GM21381 (cell line): ENCODE results near the gene FAM3C.

ENCODE experiments used
- ATAC-seq: cut with Tn5 transposase; IDR thresholded peaks from one replicate; pipeline ENCODE4 v1.9.1; 2021; ENCODE audit warnings: mild to moderate bottlenecking, moderate library complexity; ENCODE audit not compliant: unreplicated experiment

FAM3C gene

DNA sequence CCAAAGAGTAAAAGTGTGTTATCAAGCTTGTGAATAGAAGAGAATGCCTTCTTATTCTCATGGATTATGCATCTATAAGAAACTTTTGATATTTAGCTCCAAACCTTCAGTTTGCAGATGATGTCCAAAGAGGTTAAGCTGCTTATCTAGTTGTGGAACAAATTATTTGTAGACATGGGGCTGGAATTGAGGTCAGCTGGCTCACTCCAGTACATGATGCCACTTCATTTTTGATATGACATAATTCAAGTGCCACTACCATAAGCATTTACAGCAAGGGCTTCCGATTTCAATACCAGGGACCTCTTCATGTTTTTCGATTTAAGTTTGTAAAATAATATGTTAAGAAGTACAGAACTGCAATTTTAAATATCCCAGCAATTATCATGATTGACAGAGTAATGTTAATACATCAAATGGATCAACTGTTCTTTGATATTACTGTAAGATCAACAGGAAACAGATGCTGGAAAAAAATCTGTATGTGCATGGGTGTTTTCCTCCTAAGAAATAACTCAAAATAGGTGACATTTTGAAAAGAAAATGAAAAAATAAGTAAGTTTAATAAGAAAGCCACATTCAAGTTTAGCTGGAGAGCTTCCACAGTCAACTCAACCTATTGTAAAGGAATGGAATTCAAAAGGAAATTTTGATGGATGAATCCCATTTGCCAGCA lies 12.7 kb downstream of the FAM3C start:
- ATAC-seq: no peak

DNA sequence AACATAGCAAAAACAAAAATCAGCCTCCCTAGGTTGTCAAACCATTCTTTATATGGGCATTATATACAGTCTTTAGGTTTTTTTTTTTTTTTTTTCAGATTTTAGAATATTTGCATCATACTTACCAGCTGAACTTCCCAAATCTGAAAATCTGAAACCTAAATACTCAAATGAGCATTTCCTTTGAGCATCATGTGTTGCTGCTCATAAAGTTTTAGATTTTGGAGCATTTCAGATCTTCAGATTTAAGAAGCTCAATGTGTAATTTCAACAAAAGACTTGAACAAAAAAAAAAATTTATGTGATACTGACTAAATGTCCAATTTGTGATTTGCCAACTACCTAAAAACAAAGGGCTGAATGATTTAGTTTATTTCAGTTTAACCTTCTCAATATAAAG lies 13.6 kb downstream of the FAM3C start:
- ATAC-seq: no peak

DNA sequence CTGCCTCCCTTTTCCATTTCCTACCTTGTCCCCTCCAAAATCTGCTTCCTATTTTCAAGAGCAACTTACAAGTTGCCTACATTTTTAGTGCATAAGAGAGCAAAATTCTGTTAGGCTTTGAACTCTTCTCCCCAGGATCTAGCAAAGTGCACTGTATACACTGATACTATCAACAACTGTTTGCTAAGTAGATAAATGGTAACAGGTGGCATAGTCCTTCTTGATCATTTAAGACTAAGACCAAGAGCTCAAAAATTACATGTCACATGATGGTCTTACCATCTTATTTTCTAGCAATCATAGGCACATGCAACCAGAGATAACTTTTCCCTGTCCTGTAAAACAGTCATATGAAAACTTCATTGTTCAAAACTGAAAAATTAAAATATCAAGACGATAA lies 16.2 kb downstream of the FAM3C start:
- ATAC-seq: no peak

DNA sequence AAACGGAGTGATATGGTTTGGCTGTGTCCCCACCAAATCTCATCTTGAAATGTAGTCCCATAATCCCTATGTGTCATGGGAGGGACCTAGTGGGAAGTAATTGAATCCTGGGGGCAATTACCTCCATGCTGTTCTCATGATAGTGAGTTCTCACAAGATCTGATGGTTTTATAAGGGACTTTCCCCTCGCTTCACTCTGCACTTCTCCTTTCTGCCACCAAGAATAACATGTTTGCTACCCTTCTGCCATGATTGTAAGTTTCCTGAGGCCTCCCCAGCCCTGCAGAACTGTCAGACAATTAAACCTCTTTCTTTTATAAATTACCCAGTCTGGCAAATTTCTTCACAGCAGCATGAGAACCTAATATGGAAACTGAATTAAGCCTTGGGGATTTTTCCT lies 19.1 kb downstream of the FAM3C start:
- no peak for ATAC-seq

DNA sequence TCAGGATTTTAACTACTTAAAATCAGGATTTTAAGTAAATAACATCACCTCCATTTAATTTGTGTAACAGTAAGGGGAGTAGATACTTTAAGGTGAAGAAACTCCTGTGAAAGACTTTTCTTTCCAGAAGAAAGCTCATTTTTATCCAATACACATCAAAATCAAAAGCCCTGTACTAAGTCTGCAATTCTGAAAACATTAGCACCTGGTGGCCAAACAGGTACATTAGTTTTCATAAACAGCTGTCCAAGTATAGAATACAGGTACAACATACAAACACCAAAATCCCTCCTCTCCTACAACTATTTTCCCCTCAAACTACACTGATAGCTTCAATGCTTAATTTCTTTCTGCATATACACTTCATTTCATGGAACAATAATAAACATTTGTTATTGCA lies 22.9 kb downstream of the FAM3C start:
- no peak for ATAC-seq

DNA sequence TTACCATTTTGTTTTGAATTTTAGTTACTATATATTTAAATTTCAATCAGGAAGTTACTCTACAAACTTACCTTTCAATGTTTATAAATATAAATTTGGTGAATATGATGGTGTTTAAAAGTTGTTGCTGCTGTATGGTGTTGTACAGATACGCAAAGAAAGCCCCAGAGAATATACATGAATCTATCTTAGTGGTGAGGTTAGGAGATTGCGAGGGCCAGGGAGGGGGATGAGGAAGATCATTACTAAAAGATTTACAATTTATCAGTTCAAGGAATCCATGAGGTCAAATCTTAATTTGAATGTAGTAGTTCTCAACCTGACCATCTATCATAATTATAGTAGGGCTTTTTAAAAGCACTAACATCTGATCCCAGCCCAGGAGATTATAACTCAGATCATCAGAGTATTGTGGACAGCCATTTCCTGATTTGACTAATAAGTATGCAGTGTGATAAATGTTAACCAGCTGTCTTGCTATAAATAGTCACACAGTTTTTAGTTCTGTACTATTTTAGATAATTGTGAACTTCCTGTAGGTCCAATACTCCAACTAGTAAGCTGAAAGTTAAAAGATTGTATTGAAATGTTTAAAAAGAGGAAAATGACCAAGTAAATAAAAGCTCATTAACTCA lies 23.6 kb downstream of the FAM3C start:
- peak; percentile 88 for ATAC-seq

DNA sequence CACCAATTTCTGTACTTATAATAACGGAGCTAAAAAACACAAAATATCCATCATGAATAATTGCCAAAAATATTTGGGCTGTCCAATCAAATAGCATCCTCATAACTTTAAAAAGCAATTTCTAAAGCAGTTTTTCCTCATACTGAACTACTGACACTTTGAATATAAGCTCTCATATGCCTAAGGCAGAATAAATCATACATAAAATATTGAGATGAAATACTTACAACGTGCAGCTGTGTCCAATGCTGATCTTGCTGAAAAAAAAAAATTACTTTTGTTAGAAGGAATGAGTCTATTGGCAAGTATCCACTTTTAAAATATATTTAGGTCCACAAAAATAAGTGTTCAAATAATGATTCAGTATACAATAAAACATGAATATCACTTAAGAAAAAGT lies 24.2 kb downstream of the FAM3C start:
- no peak for ATAC-seq

DNA sequence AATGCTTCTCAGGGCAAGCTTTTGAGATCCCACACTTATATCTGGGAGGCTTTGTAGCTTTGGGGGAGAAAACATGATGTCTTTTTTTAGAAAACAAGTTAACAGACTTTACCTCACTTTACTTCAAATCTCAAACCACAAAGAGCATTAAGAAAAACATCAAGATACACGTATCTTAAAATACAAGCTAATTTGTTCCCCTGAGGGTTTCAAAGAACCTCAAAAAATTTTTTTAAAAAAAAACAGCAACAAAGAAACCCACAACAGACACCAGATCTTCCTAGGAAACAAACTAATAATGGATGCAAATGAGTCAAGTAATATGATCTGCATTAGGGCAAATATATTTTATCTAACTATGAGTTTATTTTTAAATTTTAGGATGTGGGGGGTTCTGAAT lies 24.7 kb downstream of the FAM3C start:
- no peak for ATAC-seq

DNA sequence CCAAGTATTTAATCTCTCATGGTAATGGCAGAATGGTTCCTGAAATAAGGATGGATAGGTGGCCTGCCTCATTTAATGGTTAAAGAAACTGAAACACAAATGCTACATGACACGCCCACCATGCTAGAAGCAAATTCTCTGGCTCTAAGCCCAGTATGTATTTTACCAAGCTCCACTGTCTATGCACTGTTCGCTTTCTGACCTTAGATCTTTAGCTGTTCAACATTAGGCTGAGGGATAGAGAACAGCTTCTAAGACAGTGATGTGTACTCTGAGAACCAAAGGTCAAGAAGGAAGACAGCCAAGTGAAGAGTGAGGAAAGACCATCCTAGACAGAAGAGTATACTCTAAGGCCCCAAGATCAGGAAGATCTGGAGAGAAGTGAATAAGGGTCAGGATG lies 26.6 kb downstream of the FAM3C start:
- peak; percentile 46 for ATAC-seq

DNA sequence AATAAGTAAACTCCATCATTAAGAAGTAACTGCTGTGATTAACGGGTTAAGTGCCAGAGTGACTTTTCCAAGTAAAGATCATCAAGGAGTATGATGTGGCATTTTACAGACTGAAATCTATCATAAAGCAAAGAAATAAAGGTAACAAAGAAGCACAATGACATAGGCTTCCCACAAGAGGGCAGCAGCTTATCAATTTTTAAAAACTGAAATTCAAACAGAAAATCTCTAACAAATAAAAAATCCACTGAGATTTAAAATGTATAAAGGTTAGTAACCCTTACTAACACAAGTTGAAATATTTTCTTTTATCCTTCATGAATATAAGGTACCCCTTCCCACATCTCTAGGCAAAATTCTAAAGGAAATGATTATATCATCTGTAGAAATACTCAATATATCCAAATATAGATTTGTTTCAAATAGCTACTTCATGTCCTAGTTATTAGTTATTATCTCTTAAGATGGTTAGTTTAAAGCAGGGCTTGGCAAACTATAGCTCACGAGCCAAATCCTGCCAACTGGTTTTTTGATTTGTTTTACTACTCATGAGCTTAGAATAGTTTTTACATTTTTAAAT lies 29.2 kb downstream of the FAM3C start:
- ATAC-seq: no peak

DNA sequence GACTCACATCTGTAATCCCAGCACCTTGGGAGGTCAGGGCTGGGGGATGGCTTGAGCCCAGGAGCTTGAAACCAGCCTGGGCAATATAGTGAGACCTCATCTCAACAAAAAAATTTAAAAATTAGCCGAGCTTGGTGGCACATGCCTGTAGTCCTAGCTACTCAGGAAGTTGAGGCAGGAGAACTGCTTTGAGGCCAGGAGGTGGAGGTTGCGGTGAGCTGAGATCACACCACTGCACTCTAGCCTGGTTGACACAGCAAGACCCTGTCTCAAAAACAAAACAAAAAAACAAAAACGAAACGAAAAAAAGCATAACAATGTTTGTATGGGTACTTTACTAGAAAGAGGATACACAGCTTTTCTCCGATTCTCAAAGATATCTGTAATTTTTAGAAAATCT lies 35.5 kb downstream of the FAM3C start:
- ATAC-seq: no peak

DNA sequence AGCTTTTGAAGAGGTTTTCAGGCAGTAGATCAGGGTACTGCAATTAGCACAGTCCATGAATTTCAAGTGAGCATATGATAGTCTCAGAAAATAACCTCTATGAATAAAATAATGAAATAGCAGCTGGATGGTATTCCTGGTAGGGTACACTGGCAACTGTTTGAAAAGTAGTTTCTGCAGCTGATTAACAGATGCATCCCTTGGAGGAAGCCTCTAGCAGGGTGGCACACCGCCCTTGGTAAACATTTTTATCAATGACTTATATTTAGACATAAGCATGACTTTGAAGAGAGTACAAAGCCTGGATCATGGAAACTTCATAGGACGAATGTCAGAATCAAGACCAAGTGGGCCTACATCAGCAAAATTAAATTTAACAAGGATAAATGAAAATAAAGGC lies 40.5 kb downstream of the FAM3C start:
- no peak for ATAC-seq

DNA sequence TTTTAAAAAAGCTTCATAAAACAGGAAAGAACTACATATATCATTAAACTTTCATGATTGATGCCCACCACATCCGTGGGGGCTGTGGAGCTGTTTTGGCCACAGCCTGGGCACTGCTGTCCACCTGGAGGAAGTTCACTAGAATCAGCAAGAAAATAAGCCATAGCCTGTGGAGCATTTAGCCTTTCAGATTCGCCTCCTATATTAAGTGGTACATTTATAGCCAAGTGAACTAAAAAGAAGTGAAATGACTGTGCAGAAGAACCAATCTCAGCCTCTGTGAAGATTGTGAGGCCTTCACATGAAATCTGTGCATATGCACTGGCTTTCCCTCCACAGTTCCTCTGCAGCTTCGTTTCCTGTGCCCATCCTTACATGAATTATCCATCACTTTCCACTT lies 43.8 kb downstream of the FAM3C start:
- no peak for ATAC-seq

DNA sequence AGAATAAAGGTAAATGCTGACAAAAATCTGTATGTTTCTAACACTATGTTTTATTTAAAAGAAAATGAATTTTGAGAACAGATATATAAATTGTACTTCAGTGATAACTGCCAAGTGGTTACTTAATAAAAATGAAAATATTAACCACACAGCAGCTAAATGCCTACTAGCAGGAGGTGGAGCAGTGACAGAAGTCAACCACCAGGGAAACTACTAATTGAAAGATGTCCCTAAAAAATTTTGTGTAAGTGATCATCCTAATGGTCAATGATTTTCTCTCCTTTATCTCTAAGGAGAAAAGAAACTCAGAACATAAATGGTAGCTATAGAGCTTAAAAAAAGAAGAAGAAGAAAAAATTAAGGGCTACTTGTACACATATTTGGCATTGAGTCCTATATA lies 44.4 kb downstream of the FAM3C start:
- ATAC-seq: no peak

DNA sequence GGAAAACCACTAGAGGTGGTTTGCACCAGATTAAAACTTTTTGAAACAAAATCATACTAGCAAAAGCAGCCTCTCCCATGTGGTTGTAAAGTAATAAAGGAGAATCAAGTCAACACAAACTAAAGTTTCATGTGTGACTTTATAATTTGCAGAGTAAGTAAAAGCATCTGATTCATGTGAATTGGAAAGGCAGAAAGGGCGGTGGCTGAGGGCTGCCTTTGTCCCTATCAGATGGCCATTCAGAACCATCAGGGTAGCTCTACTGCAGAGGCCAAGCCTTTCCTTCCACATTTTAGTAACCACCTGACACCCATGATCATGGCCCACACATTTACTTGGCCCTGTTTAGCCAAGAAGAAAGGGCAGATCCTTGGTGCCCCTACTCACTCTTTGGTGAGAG lies 51.6 kb downstream of the FAM3C start:
- ATAC-seq: no peak

DNA sequence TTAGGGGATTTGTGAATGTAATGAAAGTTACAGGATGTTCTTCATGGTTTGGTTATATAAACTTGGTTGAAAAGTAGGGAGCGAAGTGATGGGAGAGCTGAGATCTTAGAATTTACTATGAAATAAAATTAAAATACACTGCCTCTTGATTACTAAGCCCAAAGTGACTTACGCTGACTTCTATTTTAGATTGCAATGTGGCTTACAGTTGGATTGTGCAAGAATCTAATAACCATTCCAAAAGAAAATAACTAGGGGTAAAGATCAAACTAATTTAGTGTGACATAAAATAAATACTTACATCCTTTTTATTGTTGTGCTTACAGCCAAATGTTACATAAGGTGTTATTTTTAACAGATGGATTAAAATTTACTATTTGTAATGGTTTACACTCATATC lies 52.0 kb downstream of the FAM3C start:
- ATAC-seq: no peak

DNA sequence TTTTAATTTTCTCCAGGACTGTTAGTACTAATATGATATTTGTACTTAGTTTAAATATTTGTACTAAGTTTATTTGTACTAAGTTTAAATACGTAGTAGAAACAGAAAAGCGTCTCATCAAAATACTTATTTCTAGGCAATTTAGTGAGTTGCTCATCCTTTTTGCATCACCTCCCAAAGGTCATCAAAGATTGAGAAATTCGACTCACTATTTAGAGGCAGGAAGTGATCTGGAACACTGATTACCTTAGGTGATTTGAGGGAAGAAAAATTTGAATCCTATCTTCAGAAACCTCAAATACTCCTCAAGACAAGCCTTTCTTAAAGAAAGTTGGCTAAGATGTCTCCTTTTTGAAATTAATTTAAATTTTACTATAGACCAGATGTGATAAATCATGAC lies 52.8 kb downstream of the FAM3C start:
- no peak for ATAC-seq

DNA sequence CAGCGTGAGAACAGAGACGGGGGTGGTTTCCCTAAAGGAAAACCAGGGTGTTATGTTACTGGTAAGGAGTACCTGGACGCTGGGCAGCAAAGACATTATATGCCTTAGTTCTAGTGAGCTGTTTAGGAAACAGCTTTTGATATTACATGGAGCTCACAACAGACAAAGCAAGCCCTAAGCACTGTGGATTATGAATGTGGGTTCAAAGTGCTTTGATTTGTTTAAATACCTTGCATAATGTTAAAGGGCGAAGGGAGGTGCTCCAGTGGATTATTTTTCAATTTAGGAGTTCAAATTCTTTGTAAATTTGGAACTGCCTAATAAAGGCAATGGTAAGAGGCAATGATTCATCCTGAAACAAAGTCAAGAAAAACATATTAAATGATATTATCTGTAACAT lies 53.5 kb downstream of the FAM3C start:
- no peak for ATAC-seq

DNA sequence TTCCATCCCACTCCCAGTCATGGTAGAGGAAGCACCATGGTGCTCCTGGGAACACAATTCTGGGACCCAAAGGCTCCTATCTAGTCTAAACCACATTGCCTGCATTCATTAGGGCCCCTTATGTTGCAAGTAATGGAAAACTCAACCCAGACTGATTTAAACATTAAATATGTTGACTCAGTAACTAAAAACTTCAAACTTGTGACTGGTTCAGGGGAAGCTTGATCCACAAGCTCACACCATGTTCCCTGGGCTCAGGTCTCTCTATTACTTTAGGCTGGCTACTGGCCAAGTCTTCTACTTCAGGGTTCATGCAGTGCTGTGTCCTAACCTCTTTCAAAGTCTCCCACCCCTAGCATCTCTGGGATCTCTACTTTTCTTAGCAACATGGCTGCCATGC lies 54.2 kb downstream of the FAM3C start:
- ATAC-seq: no peak

DNA sequence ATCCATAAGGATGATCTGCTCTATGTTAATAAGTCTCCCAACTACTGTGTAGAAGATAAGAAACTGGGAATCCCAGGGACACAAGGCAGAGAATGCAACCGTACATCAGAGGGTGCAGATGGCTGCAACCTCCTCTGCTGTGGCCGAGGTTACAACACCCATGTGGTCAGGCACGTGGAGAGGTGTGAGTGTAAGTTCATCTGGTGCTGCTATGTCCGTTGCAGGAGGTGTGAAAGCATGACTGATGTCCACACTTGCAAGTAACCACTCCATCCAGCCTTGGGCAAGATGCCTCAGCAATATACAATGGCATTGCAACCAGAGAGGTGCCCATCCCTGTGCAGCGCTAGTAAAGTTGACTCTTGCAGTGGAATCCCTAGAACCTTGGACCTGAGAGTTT lies 57.0 kb downstream of the FAM3C start:
- peak; percentile 61 for ATAC-seq

DNA sequence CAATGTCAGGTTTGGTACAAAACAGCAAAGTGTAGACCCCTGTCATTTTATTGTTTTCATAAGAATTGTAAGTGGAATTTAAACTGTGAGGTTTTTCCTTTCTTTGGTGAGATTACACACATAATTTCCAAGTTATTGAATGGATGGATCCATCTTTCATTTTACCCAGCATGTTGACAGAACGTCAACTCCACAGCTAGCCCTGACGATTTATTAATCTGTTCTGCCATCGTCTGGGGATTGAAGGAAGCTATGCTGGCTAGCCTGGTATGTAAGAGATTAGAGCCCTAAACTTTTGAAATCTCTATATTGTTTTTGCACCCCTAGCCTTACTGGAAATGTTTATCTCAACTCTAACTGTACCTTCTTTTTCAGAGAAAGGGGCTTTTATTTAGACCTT lies 58.7 kb downstream of the FAM3C start:
- no peak for ATAC-seq

DNA sequence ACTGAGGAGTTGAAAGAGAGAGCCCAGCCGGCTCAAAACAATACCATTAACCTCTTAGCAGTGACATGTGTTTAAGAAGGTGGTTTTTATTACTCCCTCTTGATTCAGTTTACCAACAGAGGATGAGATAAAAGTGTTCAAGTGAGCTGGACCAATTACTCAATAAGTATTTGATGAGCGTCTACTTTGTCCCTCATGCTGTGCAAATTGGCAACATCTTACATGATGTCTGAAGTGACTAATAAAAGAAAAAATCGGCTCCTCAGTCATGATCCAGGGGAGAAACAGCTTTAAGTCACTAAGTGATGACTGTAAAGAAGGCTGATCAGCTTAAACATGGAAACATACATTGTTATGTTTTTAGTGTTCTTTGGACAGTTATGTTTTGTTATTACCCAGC lies 59.5 kb downstream of the FAM3C start:
- no peak for ATAC-seq
